Hematopoietic multipotent progenitor cell (in vitro differentiated cells): ENCODE measurements around the gene HABP4. TPM values are rescaled to one million over a fixed set of nuclear protein-coding genes. Genes with fewer than 3 reads are reported as not detected.
"Not testable (repeated sequence)": the region's sequence is repeated elsewhere in the genome, so short reads cannot be mapped to it uniquely, and the experiment has no call there.

Source experiments
- DNase-seq, 3 donors: peaks; one replicate each; pipeline ENCODE4 v3.0.0-alpha.2; 2011 to 2015; ENCODE audit warnings: low read depth in 2 of 3, low spot score in 2 of 3
- total RNA-seq: library from RNA; depleted of rRNA; stranded (reverse); fragments of >200 nt; gene quantifications from one replicate; pipeline ENCODE4 v1.2.3, GENCODE V29; 2012

The HABP4 gene
- total RNA-seq, 1 donor: 1.3 TPM

DNA sequence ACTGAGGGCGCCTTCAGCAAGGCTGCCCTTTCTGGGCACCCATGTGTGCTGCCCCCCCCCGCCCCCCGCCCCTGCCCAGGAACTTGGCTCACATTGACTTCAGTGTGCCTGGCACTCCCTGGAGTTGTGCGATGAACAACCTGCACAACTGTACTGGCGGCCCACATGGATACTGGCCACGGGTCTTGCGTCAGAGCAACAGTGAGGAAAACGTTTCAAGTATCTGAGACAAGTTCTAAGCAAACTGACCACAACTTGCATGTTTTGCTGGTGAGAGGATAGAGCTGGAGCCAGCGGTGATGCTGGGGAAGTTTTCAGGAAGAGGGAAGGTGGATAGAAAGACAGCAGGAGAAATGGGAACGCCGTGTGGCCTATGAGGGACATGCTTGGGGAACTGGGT lies 45.4 kb downstream of the HABP4 start:
- DNase-seq: no peak

DNA sequence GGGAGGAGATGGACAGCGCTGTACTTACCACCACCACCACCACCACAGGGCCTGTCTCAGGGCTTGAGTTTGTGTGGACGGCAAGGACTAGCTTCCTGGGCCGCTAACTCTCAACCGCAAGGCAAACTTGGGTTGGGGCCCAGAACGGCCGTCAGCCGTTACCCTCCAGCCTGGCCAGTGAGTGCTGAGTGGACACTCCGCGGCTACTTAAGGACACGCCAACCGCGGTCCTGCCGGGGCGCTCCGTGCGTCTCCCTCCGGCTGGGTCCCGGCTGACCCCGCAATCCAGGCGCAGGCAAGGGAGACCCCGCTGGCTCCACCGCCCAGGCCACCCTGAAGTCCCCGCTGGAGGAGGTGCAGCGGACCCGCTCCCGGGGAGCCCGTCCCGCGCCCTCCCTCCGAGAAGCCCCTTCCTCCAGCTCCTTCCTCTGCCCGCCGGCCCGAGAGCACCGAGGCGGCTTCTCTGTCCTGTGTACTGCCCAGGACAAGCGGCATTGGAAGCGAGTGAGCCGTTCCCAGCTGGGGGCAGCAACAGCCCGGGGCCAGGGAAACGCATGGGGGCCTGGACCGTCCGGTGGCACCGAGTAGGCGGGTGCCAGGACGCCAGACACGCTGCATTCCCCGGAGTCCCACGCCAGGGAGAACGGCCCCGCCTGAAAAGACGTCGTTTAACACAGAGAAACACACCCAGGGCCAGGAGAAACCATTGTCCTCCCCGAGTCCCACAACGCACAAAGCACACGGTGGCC lies 46.6 kb downstream of the HABP4 start:
- DNase-seq: no peak

DNA sequence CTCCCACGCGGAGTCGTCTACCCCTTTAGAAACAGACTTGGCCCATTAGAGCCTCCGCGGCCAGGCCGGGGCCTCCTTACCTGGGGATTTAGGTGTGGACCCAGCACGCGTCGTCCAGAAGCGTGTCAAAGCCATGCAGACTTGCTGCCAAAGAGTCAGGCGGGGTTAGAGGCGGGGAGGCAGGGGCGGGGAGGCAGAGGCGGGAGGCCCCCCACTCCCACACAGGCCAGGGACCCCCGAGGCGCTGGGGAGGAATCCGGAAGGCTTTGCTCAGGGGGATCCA lies 47.1 kb downstream of the HABP4 start:
- no peak for DNase-seq

DNA sequence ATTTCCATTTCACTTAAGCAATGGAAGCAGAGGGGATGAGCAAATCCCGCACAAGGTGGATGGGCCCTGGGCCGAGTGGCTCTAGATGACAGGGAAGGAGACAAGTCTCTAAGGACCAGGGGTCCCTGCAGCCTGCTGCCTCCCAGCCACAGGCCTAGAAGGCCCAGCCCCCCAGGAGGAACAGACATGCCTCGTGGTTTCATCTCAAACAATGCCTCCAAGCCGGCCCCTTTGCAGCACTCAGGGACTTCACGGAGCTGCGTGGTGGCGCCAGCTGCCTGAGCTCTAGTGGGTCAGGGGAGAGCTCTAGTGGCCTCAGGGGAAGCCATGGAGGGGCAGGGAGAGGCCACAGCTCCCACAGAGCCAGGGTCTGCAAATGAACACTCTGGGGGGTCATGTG lies 48.8 kb downstream of the HABP4 start:
- DNase-seq: no peak

DNA sequence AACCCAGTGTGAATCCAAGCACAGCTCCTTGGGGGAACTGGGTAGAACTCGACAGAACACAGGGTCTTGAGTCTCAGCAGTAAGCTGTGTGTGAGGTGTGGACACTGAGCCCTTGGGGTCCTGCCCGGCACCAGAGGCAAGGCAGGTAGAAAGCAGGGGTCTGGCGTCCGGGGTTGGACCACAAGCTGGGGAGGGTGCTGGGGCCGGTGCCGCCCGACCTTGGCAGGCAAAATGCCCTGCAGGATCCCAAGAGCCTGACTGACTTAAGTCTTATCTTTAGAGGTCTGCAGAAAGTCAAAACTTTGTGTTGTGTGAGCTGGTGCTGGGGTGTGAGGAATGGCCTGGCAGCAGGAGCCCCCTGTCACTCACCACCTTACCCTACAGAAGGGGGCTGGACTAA lies 49.3 kb downstream of the HABP4 start:
- no peak for DNase-seq

DNA sequence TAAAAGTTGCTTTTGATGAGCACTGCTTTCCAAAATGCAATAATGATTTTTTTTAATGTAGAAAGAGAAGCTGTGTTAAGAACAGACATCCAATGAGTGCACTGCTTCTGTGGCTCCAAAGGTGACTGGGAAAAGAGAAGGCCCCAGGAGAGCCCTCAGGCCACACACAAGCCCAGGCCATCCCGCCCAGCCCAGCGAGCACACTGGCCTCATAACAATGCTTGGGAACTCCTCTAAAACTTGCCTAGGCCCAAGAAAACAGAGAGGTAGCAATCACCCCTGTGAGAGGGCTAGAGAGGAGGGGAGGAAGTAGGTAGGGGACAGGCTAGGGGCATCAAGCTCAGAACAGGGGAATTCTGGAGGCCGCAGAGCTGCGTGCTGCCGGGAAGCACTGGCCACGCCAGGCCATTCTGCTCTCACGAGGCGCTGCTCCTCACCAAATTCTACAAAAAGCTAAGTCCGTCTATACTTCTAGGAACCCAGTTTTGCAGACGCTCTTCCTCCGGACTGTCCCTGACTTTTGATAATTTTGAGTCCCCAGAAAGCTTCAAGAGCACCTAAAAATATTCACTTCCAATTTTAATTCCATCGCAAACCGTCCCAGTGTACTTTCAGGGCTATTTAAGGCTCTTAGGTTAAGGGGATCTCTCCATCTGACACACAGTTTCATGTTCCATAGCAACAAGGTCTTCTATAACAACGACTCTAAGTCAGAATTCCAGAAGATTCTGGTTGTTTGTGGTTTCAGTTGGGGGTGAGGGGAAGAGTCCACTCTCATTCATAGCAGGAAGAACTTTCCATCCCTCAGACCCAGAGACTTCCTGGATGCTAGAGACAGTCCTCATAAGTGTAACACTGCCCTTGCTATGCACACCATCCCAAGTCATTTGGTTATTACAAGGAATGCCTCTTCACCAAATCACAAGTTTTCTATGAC lies 51.0 kb downstream of the HABP4 start:
- no peak for DNase-seq

DNA sequence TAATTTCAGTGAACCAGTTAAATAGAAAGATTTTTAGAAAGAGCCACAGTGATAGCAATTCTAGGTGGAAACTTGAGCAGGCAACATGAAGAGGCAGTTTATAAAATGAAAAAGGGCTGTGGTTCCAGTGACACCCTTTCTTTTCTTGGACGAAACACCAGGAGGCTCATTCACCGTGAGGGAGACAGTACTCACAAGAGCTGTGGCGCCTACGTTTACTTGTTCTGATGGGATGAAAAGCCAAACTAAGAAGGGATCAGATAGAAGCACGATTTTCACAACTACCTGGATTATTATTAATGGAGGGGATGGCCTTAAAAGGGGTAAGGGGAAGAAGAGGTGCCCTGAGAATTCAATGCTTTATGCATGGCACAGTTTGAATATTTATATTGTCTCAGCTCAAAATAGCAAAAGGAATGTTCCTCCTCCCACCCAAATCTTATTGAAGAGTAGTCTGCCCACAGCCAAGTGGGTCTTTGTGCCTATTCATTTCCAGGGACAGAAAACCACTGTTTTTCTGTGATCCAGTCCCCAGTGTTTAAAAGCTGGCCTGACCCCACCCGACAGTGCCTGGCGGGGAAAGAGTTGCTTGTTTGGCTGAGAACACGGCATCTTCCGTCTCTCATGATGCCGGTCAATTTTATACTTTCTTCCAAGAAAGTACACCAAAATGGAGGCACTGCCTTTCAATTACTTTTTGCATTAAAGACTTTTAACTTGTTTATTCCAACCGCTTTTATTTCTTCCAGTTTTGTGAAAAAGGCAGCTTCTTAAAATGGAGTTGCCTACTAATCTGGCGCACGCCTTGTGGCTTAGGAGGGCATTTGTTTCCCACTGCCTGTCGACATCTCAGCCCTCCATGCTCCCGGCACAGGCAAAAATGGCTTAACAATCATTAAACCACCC lies 51.9 kb downstream of the HABP4 start:
- no peak for DNase-seq

DNA sequence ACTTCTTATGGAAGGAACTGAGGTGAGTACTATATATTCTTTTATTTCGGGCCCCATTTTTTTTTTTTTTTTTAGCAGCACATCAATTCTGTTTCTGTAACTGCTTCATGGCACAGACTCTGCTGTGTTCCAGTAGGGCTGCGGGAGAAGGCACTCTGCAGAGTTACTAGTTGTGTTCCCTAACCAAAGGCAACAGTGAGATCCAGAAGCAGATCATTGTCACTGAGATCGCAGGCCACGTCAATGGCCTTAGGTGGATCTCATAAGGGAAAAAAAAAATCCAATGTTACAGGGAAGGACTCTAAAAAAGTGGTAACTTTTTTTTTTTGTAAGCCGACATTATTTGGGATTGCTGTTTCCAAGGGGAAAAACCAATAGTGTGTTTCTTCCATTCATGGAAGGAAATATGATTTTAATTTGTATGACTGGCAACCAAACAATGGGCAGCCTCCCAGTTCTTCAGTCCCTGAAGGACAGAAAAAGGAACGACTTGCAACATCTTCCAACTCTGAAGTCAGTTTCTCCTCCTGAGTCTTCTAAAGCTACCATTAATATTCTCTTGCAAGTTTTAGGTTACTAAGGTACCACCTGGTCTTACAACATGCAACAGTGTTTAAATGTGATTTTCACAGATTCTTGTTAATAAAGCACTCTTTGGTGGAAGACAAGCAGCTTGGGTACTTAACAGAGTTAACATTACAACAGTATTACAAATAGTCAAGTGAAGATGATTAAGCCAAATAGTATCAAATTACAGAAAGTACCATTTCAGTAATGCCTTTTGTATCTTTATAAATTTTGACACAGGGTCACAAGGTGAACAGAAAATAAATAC lies 52.8 kb downstream of the HABP4 start:
- no peak for DNase-seq

DNA sequence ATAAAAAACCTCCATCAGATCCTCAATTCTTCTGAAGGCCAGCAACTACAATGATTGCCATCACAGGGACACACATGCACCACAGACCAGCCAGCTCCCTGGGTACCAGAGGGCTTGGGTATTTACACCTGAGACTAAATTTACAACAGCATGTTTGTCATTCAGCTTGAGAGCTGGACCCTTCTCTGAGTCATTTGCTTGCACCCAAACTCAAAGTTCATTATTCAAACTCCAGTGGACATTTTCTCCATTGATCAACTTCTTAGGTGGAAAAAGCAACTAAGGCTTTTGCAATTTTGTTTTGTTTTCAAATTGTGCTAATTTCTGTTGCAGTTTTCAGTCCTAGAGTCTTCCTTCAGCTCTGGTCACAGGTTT lies 53.4 kb downstream of the HABP4 start:
- not testable (repeated sequence) for DNase-seq

DNA sequence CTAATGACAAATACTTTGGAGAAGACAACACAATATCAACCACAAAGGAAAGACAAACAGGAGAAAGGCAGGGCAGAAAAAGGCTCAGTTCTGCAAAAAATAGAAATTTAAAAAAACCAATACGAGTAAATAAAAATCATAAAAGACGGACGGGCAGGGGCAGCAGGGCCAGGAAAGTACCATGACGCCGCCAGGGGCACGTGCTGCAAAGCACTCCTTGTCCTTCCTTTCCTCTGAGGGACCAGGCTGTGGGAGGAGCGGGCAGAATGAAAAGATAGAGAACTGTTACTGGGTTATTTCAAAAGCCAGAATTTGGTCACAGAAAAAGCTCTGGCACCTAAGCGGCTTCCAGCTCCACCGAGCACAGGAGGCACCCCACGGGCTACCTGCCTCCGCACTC lies 53.9 kb downstream of the HABP4 start:
- no peak for DNase-seq

DNA sequence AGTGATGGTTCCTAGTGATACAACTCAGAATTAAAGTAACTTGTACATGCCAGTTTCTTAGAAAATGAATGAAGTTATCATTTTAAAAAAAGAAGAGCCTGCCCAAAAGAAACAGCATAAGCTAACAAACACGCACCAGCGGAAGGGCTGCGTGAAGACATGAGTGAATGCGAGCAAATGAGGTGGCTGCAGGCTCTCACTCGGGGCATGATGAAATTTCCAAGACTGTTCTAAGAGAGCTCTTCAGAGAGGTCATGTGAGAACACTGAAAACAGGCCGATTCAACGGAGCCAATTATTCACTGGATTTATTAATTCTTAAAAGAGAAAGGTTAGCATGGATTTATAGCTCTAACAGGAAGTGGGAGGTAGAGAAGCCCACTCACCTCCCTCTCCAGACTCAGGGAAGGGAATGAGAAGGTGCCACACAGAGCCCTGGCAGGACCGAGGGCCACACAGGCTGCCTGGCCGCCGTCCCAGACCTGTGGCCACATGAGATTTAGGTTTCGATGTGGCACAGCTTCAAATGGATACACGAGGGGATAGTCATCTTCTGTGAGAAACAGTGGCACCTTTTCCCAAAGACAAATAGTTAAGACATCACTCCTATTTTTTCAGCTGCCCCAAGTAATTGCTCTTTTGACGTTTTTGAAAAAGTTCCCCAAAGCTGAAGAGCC lies 55.5 kb downstream of the HABP4 start:
- no peak for DNase-seq

DNA sequence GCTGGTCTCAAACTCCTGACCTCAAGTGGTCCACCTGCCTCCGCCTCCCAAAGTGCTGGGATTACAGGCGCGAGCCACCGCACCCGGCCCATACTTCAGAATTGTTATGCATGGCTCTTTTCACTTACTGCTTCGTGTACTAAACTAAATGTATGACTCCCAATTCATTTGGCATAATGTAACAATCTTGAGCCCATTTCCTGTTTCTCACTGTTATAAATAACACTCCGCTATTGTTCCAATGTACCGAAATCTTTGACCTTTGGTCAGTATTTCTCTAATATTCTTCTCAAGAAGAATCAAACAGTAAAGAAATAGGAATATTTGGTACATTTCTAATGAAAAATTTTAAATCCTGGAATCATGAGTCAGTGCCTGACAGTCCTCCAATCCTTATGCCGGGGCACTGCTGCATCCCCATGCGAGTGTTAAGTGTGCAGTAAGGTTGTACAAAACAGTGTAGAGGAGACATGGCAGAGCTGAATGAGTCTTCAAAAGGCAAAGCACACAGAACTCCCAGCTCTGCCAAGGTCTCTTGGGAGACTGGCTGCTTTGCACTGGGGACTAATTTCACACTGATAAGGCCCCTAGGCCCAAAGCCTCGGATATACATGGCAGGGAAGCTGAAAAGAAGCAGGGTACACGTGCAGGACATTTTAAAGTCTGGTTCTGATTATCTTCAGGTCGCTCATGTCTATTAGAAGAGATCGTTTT lies 58.4 kb downstream of the HABP4 start:
- no peak for DNase-seq

DNA sequence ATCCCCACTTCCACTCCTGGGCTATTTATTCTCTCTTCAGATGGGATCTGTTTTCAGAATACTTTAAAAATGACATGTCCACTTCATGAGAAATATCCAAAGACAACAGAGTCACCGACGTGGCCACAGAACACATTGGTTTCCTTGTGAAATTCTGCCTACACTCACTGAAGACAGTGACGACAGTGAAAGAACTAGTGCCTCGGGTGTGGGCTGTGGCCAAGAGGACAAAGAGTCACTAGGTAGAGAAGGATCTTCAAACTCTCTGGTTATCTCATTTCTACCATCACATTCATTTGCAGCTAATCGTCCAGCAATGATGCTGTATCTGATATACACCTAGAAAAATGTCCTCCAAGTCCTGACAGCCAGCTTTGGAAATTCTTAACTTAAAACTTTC lies 59.1 kb downstream of the HABP4 start:
- DNase-seq: no peak

DNA sequence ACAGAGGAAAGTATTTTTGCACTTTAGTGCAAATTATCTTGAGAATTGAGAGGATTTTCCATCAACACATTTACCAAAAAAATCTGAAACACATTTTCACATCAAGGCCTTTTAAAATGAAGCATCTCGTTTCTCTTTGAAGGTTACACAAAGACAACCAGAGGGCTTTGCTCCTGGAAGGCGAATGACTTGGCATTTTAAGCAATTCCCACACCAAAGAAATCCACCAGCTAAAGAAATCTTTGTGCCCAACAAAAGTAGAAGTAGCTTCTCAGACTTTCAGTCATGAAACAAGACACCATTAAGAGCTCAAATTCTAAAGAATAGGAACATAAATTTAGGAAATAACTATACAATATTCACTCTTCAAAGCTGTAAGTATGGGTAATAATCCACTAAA lies 59.9 kb downstream of the HABP4 start:
- DNase-seq: no peak

DNA sequence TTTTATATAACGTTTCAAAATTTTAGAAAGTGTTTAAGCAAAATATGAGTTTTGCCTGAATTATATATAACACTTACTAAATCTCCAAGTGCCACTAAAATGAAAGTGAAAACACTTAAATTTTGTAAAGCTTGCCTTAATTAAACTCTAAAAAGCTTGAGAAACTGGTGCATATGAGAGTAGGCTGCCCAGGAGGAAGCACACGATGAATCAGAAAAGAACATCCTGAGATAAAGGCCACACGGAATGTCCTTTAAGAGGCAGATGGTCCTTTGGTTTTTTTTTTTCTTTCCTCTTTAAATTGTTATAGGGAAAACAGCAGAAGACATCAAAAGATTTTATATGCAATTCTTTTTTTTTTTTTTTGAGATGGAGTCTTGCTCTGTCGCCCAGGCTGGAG lies 60.3 kb downstream of the HABP4 start:
- no peak for DNase-seq

DNA sequence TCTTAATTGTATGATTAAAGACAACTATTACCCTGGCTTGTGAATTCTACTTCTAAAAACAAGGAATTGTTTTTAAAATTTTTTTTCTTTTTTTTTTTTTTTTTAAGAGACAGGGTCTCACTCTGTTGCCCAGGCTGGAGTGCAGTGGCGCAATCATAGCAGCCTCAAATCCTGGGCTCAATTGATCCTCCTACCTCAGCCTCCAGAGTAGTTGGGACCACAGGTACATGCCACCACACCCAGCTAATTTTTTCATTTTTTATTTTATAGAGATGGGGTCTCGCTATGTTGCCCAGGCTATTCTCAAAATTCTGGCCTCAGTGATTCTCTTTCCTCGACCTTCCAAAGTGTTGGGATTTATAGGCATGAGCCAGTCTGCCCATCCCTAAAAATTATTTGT lies 62.3 kb downstream of the HABP4 start:
- DNase-seq: no peak

DNA sequence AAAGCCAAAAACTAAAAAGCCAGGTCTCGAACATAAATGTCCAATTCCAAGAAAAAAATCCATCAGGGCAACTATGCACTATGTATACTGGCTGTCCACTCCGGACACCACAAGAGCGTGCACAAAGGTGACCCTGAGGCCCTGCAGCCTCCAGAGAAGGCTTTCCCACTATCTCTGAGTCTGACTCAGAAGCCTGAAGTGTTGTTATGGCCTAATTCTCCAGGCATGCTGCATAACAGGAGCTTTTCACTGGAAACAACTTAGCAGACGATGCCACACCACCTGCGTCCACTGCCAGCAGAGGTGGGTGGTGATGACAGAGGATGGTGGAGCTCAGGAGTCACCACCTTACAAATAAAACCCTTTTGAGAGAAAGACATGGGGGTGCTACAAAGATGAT lies 63.7 kb downstream of the HABP4 start:
- no peak for DNase-seq

DNA sequence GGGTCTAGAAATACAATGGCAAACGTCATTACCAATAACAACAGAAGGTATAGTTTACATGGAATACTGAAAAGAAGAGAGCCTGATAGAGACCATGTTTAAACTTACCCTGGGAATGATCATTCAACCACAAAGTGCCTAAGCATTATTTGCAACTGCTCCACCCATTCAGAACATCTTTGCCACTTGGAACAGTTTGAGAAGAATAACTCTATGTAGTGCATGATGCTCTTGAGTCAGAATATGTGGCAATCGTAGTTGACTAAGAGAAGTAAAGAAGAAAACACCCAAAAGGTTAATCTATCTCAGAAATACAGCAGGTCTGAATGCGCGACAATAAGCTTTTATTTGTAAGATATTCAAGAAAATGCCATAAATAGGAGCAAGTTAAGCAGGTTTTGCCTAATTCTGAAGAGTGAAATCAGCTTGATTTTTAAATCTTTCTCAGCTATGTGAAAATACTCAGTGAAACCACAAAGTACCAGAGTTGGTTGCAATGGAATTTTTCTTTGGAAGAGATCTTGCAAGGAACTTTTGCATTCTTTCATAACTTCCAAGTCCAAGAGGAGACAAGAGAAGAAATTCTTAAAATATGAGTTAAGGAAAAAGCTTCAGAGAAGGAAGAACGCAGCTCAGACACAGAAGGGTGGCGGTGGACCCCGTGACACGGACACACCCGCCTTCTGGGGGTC lies 64.3 kb downstream of the HABP4 start:
- DNase-seq: no peak

DNA sequence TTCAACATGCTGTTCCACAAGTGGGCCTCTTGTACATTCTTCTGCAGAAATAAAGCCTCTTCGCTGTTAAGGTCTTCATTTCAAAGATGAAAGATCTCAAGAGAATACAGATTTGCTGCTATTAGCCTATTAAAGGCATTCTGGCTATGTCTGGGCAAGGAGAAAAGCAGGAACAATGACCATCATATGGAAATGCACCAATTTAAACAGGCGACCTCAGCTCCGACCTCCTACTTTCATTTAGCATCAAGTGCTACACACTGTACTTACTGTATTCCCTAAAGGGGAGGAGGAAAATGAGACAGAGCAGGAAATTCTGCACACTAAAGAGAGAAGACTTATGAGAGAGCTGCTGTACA lies 64.8 kb downstream of the HABP4 start:
- DNase-seq: no peak
